SKM-1 treated with dmso at 0.1 percent for 144 hours (cell line): ENCODE measurements around the gene SPRR2B.
"Not testable (repeated sequence)": the region's sequence is repeated elsewhere in the genome, so short reads cannot be mapped to it uniquely, and the experiment has no call there.

Source experiments
- DNase-seq: peaks from one replicate; lab custom pipeline; 2025; ENCODE audit not compliant: unreplicated experiment; lab: John Stamatoyannopoulos, UW

SPRR2B gene

DNA sequence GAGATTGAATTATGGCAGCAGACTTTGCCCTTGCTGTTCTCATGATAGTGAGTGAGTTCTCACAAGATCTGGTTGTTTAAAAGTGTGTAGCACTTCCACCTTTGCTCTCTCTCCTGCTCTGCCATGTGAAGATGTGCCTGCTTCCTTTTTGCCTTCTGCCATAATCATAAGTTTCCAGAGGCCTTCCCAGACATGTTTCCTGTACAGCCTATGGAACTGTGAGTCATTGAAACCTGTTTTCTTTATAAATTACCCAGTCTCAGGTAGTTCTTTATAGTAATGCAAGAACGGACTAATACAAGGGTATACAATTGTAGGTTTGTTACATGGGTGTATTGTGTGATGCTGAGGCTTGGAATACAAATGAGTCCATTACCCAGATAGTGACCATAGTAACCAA is 36.2 kb downstream of the SPRR2B start:
- no peak for DNase-seq

- DNase-seq, result no peak
These were observed 38.6 kb downstream of the SPRR2B start for GRCh38 chr1:153032677-153033308.

DNA sequence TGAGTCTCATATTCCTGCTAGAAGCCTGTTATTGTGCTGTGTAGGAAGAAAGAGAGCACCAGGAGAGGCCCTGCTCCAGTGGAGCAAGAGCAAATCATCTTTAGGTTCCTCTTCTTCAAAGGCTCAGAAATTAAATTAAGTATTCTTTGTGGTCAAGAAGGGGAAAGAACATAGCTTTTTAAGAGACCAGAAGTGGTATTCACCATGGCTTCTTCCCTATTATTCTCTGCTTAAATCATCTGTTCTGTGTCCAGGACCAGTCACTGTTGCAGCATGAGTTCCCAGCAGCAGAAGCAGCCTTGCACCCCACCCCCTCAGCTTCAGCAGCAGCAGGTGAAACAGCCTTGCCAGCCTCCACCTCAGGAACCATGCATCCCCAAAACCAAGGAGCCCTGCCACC is 39.3 kb downstream of the SPRR2B start:
- DNase-seq, result no peak

DNA sequence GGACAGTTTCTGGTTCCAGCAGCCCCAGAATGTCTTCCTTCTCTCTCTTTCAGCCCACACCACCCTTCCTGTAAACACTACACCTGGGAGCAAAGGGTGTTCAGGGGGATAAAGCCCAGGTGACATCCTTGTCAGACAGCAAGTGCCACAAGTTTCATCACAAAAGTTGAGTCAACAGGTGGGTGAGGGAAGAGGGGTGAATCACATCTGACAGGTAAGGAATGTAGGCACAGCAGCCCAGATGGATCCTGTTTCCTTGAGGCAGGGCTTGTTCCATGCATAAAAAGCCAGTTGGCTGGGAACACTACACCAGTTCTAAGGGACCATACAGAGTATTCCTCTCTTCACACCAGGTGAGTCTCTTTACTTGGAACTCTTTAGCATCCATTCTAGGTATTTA is 40.5 kb downstream of the SPRR2B start, which contains the start of gene SPRR1B:
Gene SPRR1B (plus strand): TSS at position 309 of the 400 bp plus-strand sequence. CDS start 1,143 bp downstream, outside the sequence.
- DNase-seq, result no peak

GRCh38 chr1:153028766-153029165 is 42.6 kb downstream of the SPRR2B start:
- no peak for DNase-seq

DNA sequence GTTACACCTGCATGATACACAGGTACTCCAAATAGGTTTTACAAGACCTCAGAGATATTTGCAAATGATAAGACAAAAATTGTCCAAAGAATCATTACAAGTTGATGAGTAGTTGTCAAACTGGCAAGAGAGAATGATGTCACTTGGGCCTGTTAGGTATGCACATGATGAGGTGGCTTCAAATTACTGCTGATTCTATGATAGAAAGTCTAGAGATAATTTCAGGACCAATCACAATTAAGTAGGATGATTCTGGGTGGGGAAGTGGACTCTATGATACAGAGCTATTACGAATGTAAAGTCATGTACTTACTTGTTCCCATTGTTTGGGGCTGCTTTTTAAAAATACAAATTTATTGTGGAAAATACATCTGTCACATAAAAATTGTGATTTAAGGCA is 45.6 kb downstream of the SPRR2B start:
- no peak for DNase-seq

DNA sequence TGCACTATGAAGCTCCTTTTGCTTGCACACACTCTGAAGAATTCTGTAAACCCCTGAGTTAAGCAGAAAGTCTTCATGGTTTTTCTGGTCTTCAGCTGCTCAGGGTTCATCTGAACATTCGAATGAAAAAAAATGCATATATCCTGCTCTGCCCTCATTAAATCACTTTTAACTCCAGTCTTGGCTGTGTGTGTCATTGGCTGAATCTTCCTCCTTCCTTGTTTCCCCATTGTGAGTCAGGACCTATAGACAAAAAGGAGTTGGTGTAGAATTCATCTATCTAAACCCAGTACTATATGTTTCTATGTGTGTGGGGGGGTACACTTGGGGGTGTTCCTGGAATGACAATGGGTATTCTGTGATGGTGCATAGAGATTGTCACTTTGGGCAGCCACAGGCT is 47.0 kb downstream of the SPRR2B start:
- no peak for DNase-seq

- DNase-seq, result no peak
These were observed 48.3 kb downstream of the SPRR2B start for GRCh38 chr1:153023109-153023508.

- DNase-seq, result not testable (repeated sequence)
These were observed 49.1 kb downstream of the SPRR2B start for GRCh38 chr1:153022340-153022739.

DNA sequence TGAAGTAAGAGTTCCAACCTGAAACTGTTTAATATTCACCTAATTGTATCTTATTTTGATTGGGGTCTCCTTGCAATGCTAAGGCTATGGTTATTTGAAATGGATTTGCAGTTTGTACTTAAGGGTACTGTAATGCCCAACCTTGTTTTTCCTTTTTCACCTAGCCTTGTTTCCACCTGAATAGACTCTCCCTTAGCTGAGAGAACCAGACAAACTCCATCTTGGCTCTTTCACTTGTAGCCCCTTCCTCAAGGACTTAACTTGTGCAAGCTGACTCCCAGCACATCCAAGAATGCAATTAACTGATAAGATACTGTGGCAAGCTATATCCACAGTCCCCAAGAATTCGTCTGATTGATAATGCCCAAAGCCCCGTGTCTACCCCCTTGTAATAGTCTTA is 49.6 kb downstream of the SPRR2B start:
- DNase-seq, result not testable (repeated sequence)
